ENCODE results near the gene TMEM131.
A peak's percentile ranks its signal among the peaks of the same experiment; 100 is the strongest.
"Not testable (repeated sequence)": the region's sequence is repeated elsewhere in the genome, so short reads cannot be mapped to it uniquely, and the experiment has no call there.

TMEM131 gene

GRCh38 chr2:97718051-97718882, 277.5 kb downstream of the TMEM131 start:
- peak; percentile 84 for DNase-seq

- no peak for DNase-seq
Observed at GRCh38 chr2:97717613-97717995, 278.1 kb downstream of the TMEM131 start.

DNA sequence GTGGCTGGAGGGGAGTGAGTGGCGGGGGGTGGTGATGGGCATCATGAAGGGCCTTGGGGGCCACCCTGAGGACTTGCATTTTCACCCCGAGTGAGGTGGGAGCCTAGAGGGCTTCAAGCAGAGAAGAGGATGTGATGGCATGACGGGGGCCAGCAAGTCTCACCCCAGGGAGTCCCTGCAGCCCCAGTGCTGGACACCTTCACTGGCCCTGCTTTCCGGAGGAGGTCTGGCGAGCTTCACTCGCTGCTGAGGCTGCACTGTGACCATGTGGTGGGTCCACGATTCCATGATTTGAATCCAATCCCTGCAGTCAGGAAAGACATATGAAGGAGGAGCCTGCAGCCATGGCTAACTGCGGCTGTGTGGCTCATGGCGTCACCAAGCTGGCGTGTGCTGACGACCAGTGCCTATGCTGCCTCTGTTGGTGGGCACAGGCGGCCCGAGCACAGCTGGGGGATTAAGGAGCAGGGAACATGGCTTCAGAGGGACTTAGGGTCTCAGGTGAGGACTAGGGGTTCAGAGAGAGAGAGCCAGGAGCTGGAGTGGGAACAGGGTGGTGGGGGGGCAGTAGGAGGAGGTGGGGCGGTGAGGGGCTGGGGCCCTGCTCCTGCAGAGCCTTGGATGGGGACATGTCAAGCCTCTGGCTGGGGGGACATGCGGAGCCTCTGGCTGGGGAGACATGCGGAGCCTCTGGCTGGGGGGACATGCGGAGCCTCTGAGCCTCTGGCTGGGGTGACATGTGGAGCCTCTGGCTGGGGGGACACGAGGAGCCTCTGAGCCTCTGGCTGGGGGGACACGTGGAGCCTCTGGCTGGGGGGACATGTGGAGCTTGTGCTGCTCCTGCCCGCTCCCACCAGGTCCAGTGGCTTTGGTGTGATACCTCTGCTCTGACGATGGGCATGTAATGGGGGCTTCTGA, 278.8 kb downstream of the TMEM131 start:
- DNase-seq: no peak

- no peak for DNase-seq
Observed at GRCh38 chr2:97715951-97716694, 279.6 kb downstream of the TMEM131 start.

- DNase-seq: no peak
Observed at GRCh38 chr2:97714950-97715652, 280.6 kb downstream of the TMEM131 start.

- peak; percentile 54 for DNase-seq
Observed at GRCh38 chr2:97714084-97714949, 281.4 kb downstream of the TMEM131 start.

GRCh38 chr2:97713296-97714083, 282.3 kb downstream of the TMEM131 start, which contains the start of gene ZAP70:
Gene ZAP70, plus strand, starts transcription at chr2:97713576. Its CDS starts 10,461 bp downstream, at chr2:97724037.
- peak; percentile 75 for DNase-seq

DNA sequence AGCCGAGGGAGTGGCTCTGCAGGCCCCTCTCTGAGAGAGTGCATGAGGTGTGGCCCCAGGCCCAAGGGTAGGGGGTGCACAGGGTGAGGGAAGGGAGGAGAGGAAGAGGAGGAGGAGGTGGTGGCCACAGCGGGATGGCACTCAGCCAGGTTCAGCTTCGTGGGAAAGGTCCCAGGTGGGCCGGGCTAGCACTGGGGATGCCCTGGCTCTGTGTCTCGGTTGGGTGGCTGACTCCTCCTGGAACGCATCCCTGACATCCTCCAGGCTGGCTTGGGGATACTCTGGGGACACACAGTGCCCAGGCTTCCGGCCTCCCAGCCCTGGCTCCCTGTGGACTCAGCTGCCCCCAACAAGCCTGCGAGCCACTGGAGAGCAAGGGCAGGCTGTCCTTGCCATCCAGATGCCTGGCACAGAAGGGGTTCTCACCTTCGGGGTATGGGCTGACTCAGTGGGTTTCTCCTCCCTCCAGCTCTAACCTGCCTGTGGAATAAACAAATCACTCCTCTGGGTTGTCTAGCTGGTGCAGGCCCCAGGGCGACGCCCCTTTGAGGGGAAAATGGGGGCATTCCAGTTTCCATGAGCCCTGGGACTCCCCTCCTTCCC, 283.0 kb downstream of the TMEM131 start:
- DNase-seq: peak; percentile 67

GRCh38 chr2:97712175-97712574, 283.6 kb downstream of the TMEM131 start:
- not testable (repeated sequence) for DNase-seq

- no peak for DNase-seq
Observed at GRCh38 chr2:97711394-97711711, 284.4 kb downstream of the TMEM131 start.

GRCh38 chr2:97708608-97709007, 287.1 kb downstream of the TMEM131 start:
- DNase-seq: no peak

GRCh38 chr2:97708048-97708380, 287.7 kb downstream of the TMEM131 start:
- no peak for DNase-seq

DNA sequence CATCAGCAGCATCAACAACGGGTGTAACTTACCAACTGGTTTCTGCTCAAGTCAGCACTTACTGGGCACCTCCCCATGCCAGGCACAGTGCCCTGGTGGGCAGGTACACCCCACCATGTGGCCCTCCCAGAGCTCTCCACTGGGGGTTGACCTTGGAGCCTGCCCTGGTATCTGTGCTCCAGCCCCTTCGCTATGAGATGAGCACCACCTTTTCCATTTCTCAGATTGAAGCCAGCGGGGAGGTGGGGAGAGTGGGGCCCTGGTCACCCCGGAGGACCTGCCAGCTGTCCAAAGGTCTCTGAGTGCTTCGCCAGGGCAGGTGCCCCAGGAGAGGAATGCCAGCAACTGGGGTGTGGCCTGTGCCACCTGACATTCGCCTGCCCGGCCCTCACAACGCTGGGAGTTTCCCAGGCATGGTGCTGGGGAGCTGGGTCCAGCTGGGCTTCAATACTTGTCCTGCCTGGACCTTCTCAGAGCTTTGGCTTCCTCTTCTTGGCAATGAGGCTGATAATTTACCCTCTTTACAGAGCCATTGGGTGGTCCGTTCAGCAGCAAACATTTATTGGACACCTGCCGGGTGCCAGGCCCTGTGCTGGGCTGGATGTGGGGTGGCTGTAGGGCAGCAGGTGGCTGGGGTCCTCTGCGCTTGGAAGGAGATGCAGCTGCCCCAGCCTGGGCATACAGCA, 288.2 kb downstream of the TMEM131 start:
- no peak for DNase-seq

- DNase-seq: no peak
Observed at GRCh38 chr2:97706708-97707345, 288.9 kb downstream of the TMEM131 start.

Data from stimulated activated CD4-positive, alpha-beta T cell treated with anti-CD3 and anti-CD28 coated beads, Interleukin-15, amount 100 ng/mL, for 24 hours (primary cell).